ENCODE results near the gene DSCAML1.

DSCAML1 gene

DNA sequence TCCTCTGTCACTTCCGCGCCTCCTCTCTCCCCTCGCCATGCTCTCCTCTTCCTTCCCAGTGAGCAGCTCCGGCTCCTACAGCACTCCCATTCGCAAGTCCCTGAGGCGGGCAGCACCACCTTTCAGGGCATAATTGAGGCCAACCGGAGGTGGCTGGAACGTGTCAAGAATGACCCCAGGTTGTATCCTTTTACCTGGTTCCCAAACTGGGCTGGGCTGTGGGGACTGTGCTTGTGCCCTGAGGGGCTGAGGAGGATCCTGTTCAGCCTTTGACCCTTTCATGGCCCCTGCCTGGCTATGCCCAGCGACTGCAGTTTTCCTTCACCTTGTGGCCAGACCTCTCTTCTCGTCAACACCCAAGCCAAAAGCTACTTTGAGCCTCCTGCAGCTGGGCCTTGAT, 385.3 kb downstream of the DSCAML1 start:
- Histone ChIP-seq H3K4me3 (ENCODE audit: low read length) (no peak overlapping the region), H3K27ac (ENCODE audit: low read length) (no peak overlapping the region), H3K36me3 (replicated peaks; ENCODE audit: low read depth, low read length) (peaks cover 11% of the 10 kb centered on the region), H3K4me2 (ENCODE audit: low read length) (no peak overlapping the region), H3K27me3 (ENCODE audit: low read depth, low read length) (no peaks in the 10 kb centered on the region), H3K4me1 (ENCODE audit: low read length) (no peaks in the 10 kb centered on the region), H4K20me1 (ENCODE audit: insufficient read depth, low read length) (no peaks in the 10 kb centered on the region), H2AFZ (ENCODE audit: low read depth, low read length) (no peak overlapping the region), H3K9me3 (ENCODE audit: insufficient read depth, low read length) (no peaks in the 10 kb centered on the region), H3K79me2 (ENCODE audit: low read length) (no peaks in the 10 kb centered on the region), H3K9ac (ENCODE audit: low read length) (no peak overlapping the region)
- TF ChIP-seq, protein P1, sequence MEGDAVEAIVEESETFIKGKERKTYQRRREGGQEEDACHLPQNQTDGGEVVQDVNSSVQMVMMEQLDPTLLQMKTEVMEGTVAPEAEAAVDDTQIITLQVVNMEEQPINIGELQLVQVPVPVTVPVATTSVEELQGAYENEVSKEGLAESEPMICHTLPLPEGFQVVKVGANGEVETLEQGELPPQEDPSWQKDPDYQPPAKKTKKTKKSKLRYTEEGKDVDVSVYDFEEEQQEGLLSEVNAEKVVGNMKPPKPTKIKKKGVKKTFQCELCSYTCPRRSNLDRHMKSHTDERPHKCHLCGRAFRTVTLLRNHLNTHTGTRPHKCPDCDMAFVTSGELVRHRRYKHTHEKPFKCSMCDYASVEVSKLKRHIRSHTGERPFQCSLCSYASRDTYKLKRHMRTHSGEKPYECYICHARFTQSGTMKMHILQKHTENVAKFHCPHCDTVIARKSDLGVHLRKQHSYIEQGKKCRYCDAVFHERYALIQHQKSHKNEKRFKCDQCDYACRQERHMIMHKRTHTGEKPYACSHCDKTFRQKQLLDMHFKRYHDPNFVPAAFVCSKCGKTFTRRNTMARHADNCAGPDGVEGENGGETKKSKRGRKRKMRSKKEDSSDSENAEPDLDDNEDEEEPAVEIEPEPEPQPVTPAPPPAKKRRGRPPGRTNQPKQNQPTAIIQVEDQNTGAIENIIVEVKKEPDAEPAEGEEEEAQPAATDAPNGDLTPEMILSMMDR (IDR thresholded peaks at IDR 0.05; ENCODE audit: low read depth, low read length): no peak
- TF ChIP-seq EZH2phosphoT487 (IDR thresholded peaks at IDR 0.05; ENCODE audit: low read depth): no peak

DNA sequence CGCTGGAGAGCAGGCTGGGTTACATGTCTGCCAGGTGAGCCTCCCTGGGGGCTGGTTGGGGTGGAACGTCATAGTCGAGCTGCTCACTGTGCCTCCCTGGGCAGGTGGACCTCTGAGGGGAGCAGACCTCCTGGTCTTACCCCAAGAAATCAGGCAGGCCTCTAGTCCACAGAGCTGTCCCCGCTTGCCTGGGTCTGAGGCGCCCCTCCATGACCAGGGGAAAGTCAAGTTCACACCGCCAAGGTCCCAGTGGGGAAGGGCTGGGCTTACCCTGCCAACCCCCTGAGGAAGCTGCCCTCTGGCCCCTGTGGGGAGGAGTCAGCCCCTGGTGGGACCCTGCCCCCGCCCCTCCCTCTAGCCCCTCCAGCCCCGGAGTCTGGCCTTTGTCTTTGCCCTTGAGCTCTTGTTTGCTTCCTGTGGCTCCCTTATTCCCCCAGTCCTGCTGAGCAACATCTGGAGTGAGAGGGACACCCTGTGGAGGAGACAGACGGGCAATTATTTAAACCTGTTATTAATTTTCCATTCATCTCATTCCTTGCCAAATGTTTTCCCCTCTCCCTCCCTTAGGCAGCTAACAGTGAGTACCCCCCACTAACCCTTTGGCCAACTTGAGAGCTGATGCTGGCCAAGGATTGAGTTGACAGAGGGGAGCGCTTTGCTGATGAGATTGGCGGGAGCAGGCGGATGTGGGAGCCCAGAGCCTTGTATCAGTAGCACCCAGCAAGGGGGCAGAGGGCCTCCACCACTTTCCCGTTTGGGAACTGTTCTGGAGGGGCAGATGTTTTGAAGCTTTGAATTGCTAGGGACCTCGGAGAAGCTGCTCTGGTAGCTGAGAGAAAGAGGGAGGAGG, 385.9 kb downstream of the DSCAML1 start:
- H4K20me1 ChIP-seq (ENCODE audit: insufficient read depth, low read length): no peaks in the 10 kb centered on the region
- no peaks in the 10 kb centered on the region for H3K79me2 ChIP-seq (ENCODE audit: low read length)
- H3K4me3 ChIP-seq (ENCODE audit: low read length): no peak overlapping the region
- no peaks in the 10 kb centered on the region for H3K27me3 ChIP-seq (ENCODE audit: low read depth, low read length)
- H3K9ac ChIP-seq (ENCODE audit: low read length): no peak overlapping the region
- no peaks in the 10 kb centered on the region for H3K9me3 ChIP-seq (ENCODE audit: insufficient read depth, low read length)
- TF ChIP-seq EZH2phosphoT487 (IDR thresholded peaks at IDR 0.05; ENCODE audit: low read depth): no peak
- TF ChIP-seq, protein P1 (IDR thresholded peaks at IDR 0.05; ENCODE audit: low read depth, low read length): no peak
- no peaks in the 10 kb centered on the region for H3K4me1 ChIP-seq (ENCODE audit: low read length)
- H3K4me2 ChIP-seq (ENCODE audit: low read length): no peak overlapping the region
- H3K36me3 ChIP-seq (replicated peaks; ENCODE audit: low read depth, low read length): peaks cover 14% of the 10 kb centered on the region
- H3K27ac ChIP-seq (ENCODE audit: low read length): no peak overlapping the region
- H2AFZ ChIP-seq (ENCODE audit: low read depth, low read length): no peak overlapping the region

DNA sequence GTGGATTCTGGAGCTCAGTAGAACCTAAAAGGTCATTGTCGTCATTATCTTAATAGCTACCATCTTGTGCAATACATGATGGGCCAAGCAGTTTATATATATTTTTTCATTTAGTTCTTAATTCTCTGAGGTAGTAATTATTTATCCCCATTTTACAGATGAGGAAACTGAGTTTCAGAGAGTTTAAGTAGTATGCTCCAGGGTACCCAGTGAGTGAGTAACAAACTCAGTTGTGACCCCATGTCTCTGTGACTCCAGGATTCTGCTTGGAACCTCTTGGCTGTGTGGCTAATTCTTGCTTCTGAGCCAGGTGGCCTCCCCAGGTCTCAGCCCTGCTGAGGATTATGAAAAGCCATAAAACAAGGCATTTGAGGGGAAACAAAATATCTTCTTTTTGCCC, 386.8 kb downstream of the DSCAML1 start:
- Histone ChIP-seq H2AFZ (ENCODE audit: low read depth, low read length) (no peak overlapping the region), H4K20me1 (ENCODE audit: insufficient read depth, low read length) (no peaks in the 10 kb centered on the region), H3K27ac (ENCODE audit: low read length) (no peak overlapping the region), H3K9me3 (ENCODE audit: insufficient read depth, low read length) (no peaks in the 10 kb centered on the region), H3K79me2 (ENCODE audit: low read length) (no peaks in the 10 kb centered on the region), H3K4me2 (ENCODE audit: low read length) (no peak overlapping the region), H3K27me3 (ENCODE audit: low read depth, low read length) (no peaks in the 10 kb centered on the region), H3K9ac (ENCODE audit: low read length) (no peak overlapping the region), H3K4me1 (ENCODE audit: low read length) (no peaks in the 10 kb centered on the region), H3K4me3 (ENCODE audit: low read length) (no peak overlapping the region), H3K36me3 (replicated peaks; ENCODE audit: low read depth, low read length) (peaks cover 14% of the 10 kb centered on the region)
- TF ChIP-seq EZH2phosphoT487 (IDR thresholded peaks at IDR 0.05; ENCODE audit: low read depth): no peak
- TF ChIP-seq, protein P1 (IDR thresholded peaks at IDR 0.05; ENCODE audit: low read depth, low read length): no peak

DNA sequence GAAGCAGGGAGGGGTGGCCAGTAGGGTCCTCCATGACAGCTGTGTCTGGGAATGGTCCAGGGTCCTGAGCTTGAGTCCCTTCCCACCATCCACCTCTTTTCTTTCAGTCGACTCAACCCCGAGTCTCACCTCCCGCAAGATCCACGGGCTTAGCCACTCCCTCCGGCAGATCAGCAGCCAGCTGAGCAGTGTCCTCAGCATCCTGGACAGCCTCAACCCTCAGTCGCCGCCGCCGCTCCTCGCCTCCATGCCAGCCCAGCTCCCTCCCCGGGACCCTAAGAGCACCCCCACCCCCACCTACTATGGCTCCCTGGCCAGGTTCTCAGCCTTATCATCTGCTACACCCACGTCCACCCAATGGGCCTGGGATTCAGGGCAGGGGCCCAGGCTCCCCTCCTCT, 387.5 kb downstream of the DSCAML1 start:
- no peaks in the 10 kb centered on the region for H3K27me3 ChIP-seq (ENCODE audit: low read depth, low read length)
- H3K9ac ChIP-seq (ENCODE audit: low read length): no peak overlapping the region
- no peak overlapping the region for H2AFZ ChIP-seq (ENCODE audit: low read depth, low read length)
- no peak overlapping the region for H3K27ac ChIP-seq (ENCODE audit: low read length)
- H3K9me3 ChIP-seq (ENCODE audit: insufficient read depth, low read length): no peaks in the 10 kb centered on the region
- no peak overlapping the region for H3K4me3 ChIP-seq (ENCODE audit: low read length)
- H3K79me2 ChIP-seq (ENCODE audit: low read length): no peaks in the 10 kb centered on the region
- H3K36me3 ChIP-seq (replicated peaks; ENCODE audit: low read depth, low read length): peaks cover 19% of the 10 kb centered on the region
- no peak for TF ChIP-seq EZH2phosphoT487 (IDR thresholded peaks at IDR 0.05; ENCODE audit: low read depth)
- TF ChIP-seq, protein P1 (IDR thresholded peaks at IDR 0.05; ENCODE audit: low read depth, low read length): no peak
- H3K4me1 ChIP-seq (ENCODE audit: low read length): no peaks in the 10 kb centered on the region
- H4K20me1 ChIP-seq (ENCODE audit: insufficient read depth, low read length): no peaks in the 10 kb centered on the region
- H3K4me2 ChIP-seq (ENCODE audit: low read length): no peak overlapping the region
